ENCODE data around the gene MAPK8IP1.

- no peak for TF ChIP-seq YY1 (tag by site-specific recombination; IDR thresholded peaks at IDR 0.05)
- no peak for TF ChIP-seq CTCF (tag by site-specific recombination; IDR thresholded peaks at IDR 0.05)
- no peak for TF ChIP-seq ZNF704 (tag by site-specific recombination; IDR thresholded peaks at IDR 0.05)
- TF ChIP-seq PRDM10 (tag by site-specific recombination; IDR thresholded peaks at IDR 0.05), result no peak
- no peak for TF ChIP-seq GLI4 (tag by site-specific recombination; IDR thresholded peaks at IDR 0.05)
- no peak for TF ChIP-seq ZNF37A (tag by site-specific recombination; IDR thresholded peaks at IDR 0.05)
- no peak for TF ChIP-seq PRDM4 (tag by site-specific recombination; IDR thresholded peaks at IDR 0.05)
- TF ChIP-seq ZNF24 (tag by site-specific recombination; IDR thresholded peaks at IDR 0.05), result no peak
- TF ChIP-seq ZSCAN5A (tag by site-specific recombination; IDR thresholded peaks at IDR 0.05), result no peak
- no peak for TF ChIP-seq ZNF404 (tag by site-specific recombination; IDR thresholded peaks at IDR 0.05)
- TF ChIP-seq HOXD13 (CRISPR knock-in tag; IDR thresholded peaks at IDR 0.05; ENCODE audit: borderline replicate concordance), result no peak
- TF ChIP-seq ZNF76 (tag by site-specific recombination; IDR thresholded peaks at IDR 0.05; ENCODE audit: borderline replicate concordance, low read depth), result no peak
- TF ChIP-seq FEZF1 (tag by site-specific recombination; IDR thresholded peaks at IDR 0.05), result no peak
Measured at GRCh38 chr11:45927684-45928413, 42.4 kb downstream of the MAPK8IP1 start.

Data from HEK293 (cell line).